ENCODE data around the gene KLHL14. TPM values are rescaled to one million over a fixed set of nuclear protein-coding genes. Genes with fewer than 3 reads are reported as not detected.

Gene KLHL14
- total and polyA plus RNA-seq, 10 of the 15 experiments (the other 5 are each of a cell fraction or from before 2014, with no cell fraction given) = 0.03 to 0.05 TPM; not detected in 8

GRCh38 chr18:32668956-32669355 lies 103.9 kb downstream of the KLHL14 start (continued):
- TF ChIP-seq ZBTB40 (IDR thresholded peaks at IDR 0.05; ENCODE audit: borderline replicate concordance) (no peak), RAD51 (IDR thresholded peaks at IDR 0.05) (no peak), JUNB (IDR thresholded peaks at IDR 0.05) (no peak)

GRCh38 chr18:32661486-32662299 lies 111.1 kb downstream of the KLHL14 start:
- H3K36me3 ChIP-seq (ENCODE audit: control insufficient read depth in 2 of 2, insufficient read depth in 2 of 2, low read length in 1 of 2) = no peaks in the 10 kb centered on the region
- BruUV-seq (replicated peaks) = no TSS peak
- no peak overlapping the region for H3K4me3 ChIP-seq
- no peaks in the 10 kb centered on the region; a peak in 2 of 4 replicates for H3K27me3 ChIP-seq (replicated peaks in 1 of 2; ENCODE audit: control insufficient read depth in 2 of 2, insufficient read depth in 2 of 2, low read length in 1 of 2)
- no peaks in the 10 kb centered on the region for H3K9me3 ChIP-seq (replicated peaks; ENCODE audit: control insufficient read depth, insufficient read depth, low read length)
- H3K27ac ChIP-seq (ENCODE audit: control insufficient read depth, insufficient read depth) = no peak overlapping the region
- H3K9ac ChIP-seq (ENCODE audit: control insufficient read depth, insufficient read depth, low read length) = no peak overlapping the region
- H2AFZ ChIP-seq (ENCODE audit: control insufficient read depth, low read depth, low read length) = no peak overlapping the region
- DNase-seq (ENCODE audit: low read depth, low spot score) = no peak
- 2% methylated on average over 2 of the region's 2 CpGs for WGBS (ENCODE audit: insufficient coverage, insufficient replicate concordance, low lambda C conversion rate, missing lambda C conversion rate)
- in situ Hi-C loops (cut with MboI) (no loop called here), intact Hi-C loops (cut with micrococcal nuclease; ENCODE audit: unreplicated experiment) (no loop called here)
- ChIA-PET SMC1A (ENCODE audit: uncharacterized antibody, unreplicated experiment) (no interaction called here), RAD21 (ENCODE audit: unreplicated experiment) (no interaction called here), POLR2A (no interaction called here), CTCF (no interaction called here)
- ATAC-seq = no peak
- no peaks in the 10 kb centered on the region for H3K4me1 ChIP-seq (ENCODE audit: control insufficient read depth, insufficient read depth, low read length)
- FAIRE-seq = no peak
- no peak overlapping the region for H3K4me2 ChIP-seq (ENCODE audit: control insufficient read depth, insufficient read depth)
- no peaks in the 10 kb centered on the region for H4K20me1 ChIP-seq (ENCODE audit: control insufficient read depth, insufficient read depth)
- H3K79me2 ChIP-seq (ENCODE audit: control insufficient read depth, insufficient read depth, low read length) = no peaks in the 10 kb centered on the region
- no peak for TF ChIP-seq NFIC (IDR thresholded peaks at IDR 0.05; ENCODE audit: low read depth, low read length)
- no peak for TF ChIP-seq DPF2 (IDR thresholded peaks at IDR 0.05)
- TF ChIP-seq RB1 (IDR thresholded peaks at IDR 0.05; ENCODE audit: borderline replicate concordance) = no peak
- no peak for TF ChIP-seq WRNIP1 (IDR thresholded peaks at IDR 0.05; ENCODE audit: borderline replicate concordance, low read depth, low read length)
- no peak for TF ChIP-seq USF1 (IDR thresholded peaks at IDR 0.05; ENCODE audit: borderline replicate concordance, extremely low read length, insufficient read depth, low read depth, low read length)
- no peak for TF ChIP-seq GABPA (IDR thresholded peaks at IDR 0.05; ENCODE audit: low read depth)
- no peak for TF ChIP-seq NFXL1 (IDR thresholded peaks at IDR 0.05; ENCODE audit: borderline replicate concordance)
- no peak for TF ChIP-seq GATAD2B (conservative IDR thresholded peaks at IDR 0.05; ENCODE audit: low read depth)
- no peak for TF ChIP-seq ZBTB11 (CRISPR knock-in tag; IDR thresholded peaks at IDR 0.05)
- TF ChIP-seq HDAC2 (IDR thresholded peaks at IDR 0.05) = no peak

All from GM12878 (cell line).